DND-41 (cell line): ENCODE measurements around the gene CCNI2.

ENCODE experiments used
- CTCF ChIP-seq: IDR thresholded peaks from 2 replicates; pipeline ENCODE4 v1.5.1; 2012; ENCODE audit warnings: borderline replicate concordance, low read length, moderate library complexity, mild to moderate bottlenecking; ENCODE audit not compliant: poor library complexity, severe bottlenecking; ENCODE audit errors: extremely low read depth
- EZH2 ChIP-seq: IDR thresholded peaks from 3 replicates; pipeline ENCODE4 v1.6.1; 2012; ENCODE audit warnings: borderline replicate concordance, low read depth, mild to moderate bottlenecking, moderate library complexity, low read length, inconsistent platforms; ENCODE audit not compliant: severe bottlenecking

- TF ChIP-seq CTCF (no peak), EZH2 (no peak)
Measured at GRCh38 chr5:132777209-132778069, 30.2 kb downstream of the CCNI2 start, which contains the start of gene SEPTIN8.
